Measurements from ENCODE around the gene ABCC5.

ABCC5 gene
- 28.4 to 44.9 (median 32.3) reads per million in 3 donors for total RNA-seq

DNA sequence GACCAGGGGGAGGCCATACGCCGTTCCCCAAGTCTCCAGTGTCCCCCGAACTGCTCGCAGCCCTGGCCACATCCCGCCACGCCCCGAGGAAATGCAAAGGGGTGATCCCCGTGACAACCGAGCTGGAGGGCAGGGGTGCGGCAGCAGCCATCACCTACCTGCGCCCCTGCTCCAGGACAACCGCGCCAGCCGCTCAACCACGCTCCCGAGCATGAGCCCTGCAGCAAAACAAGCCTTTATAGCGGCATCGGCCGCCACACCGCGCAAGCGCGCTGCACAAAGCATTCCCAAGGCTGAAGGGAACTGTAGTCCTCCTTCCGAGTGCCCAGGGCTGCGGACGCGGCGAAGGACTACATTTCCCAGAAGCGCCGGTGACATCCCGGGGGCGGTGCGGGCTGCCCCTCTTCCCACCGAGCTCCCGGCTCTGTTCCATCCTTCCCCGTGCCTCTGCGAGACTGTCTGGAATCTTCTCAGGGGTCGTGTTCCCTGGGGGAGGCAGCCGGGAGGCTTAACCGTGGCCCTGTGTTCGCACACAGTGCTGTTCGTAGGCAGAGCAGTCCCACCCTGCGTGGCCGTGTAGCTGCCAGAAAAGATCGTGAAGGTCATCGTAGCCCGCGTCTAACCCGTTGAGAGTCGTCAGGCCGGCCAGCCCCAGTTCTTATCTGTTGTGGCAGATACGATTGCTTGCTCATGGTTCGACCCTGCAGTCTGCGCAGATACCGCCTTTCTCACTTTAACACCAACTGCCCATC is at the start of gene ABCC5:
ABCC5 (minus strand) TSS at position 213 of the 752 bp plus-strand sequence. CDS start 3,492 bp downstream, outside the sequence.
- Histone ChIP-seq H3K36me3 (ENCODE audit: control insufficient read depth, insufficient read depth, low read length) (peaks cover 3% of the 10 kb centered on the region), H3K4me1 (ENCODE audit: control insufficient read depth, insufficient read depth, low read length, poor library complexity, severe bottlenecking) (peaks cover 6% of the 10 kb centered on the region), H3K27ac (ENCODE audit: insufficient read depth, low read length, poor library complexity, severe bottlenecking) (peak within 1 kb of the TSS; percentile 54), H3K4me3 (ENCODE audit: insufficient read depth, low read depth, low read length, poor library complexity, severe bottlenecking) (peak within 1 kb of the TSS; percentile 99), H3K27me3 (replicated peaks; ENCODE audit: control insufficient read depth, insufficient read depth, low read length, poor library complexity, severe bottlenecking) (no peaks in the 10 kb centered on the region), H3K9me3 (ENCODE audit: control insufficient read depth, low read length) (no peaks in the 10 kb centered on the region)
- DNase-seq = peak; percentile 61 to 73 (median 70)

DNA sequence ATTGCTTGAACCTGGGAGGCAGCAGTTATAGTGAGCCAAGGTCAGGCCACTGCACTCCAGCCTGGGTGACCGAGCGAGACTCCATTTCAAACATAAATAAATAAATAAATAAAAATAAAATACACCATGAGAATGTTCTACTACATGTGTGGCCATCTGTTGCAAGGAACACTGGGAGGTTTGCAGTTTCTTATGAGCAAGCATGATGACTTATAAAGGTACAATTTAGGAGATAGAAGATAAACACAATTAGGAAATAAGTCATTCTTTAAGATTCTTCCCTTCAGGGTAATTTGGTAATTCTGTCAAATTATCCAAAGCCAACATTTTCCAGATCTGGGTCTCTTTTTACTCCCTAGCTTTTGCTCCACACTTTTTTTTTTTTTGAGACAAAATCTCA is 48.5 kb upstream of the ABCC5 start:
- Histone ChIP-seq H3K27ac (ENCODE audit: insufficient read depth, low read length, poor library complexity, severe bottlenecking) (no peak overlapping the region), H3K36me3 (ENCODE audit: control insufficient read depth, insufficient read depth, low read length) (no peaks in the 10 kb centered on the region), H3K27me3 (replicated peaks; ENCODE audit: control insufficient read depth, insufficient read depth, low read length, poor library complexity, severe bottlenecking) (no peaks in the 10 kb centered on the region), H3K4me1 (ENCODE audit: control insufficient read depth, insufficient read depth, low read length, poor library complexity, severe bottlenecking) (no peaks in the 10 kb centered on the region), H3K9me3 (ENCODE audit: control insufficient read depth, low read length) (no peaks in the 10 kb centered on the region), H3K4me3 (ENCODE audit: insufficient read depth, low read depth, low read length, poor library complexity, severe bottlenecking) (no peak overlapping the region)
- no peak for DNase-seq

DNA sequence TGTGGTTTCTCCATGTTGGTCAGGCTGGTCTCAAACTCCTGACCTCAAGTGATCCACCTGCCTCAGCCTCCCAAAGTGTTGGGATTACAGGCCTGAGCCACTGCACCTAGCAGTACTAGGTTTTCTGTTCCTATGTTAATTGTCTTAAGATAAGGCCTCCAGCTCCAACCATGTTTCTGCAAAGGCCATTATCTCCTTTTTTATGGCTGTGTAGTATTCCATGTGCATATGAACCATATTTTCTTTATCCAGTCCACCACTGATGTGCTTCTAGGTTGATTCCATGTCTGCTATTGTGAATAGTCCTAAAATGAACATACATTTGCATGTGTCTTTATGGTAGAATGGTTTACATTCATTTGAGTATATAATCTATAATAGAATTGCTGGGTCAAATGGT is 45.0 kb upstream of the ABCC5 start:
- H3K27ac ChIP-seq (ENCODE audit: insufficient read depth, low read length, poor library complexity, severe bottlenecking) = no peak overlapping the region
- H3K4me1 ChIP-seq (ENCODE audit: control insufficient read depth, insufficient read depth, low read length, poor library complexity, severe bottlenecking) = no peaks in the 10 kb centered on the region
- no peaks in the 10 kb centered on the region for H3K27me3 ChIP-seq (replicated peaks; ENCODE audit: control insufficient read depth, insufficient read depth, low read length, poor library complexity, severe bottlenecking)
- no peak overlapping the region for H3K4me3 ChIP-seq (ENCODE audit: insufficient read depth, low read depth, low read length, poor library complexity, severe bottlenecking)
- H3K9me3 ChIP-seq (ENCODE audit: control insufficient read depth, low read length) = no peaks in the 10 kb centered on the region
- no peak for DNase-seq
- no peaks in the 10 kb centered on the region for H3K36me3 ChIP-seq (ENCODE audit: control insufficient read depth, insufficient read depth, low read length)

DNA sequence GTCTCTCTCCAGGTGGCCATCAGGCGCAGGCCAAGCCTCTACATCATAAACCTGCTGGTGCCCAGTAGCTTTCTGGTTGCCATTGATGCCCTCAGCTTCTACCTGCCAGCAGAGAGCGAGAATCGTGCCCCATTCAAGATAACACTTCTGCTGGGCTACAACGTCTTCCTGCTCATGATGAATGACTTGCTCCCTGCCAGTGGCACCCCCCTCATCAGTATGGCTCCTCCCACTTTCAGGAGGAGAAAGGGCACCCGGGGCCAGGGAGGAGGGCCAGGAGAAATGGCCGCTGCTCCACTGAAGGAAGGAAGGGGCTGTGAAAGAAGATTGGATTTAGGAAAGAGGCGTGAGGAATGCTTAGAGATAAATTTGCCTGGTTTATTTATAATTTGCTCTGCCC is 41.7 kb upstream of the ABCC5 start:
- H3K27ac ChIP-seq (ENCODE audit: insufficient read depth, low read length, poor library complexity, severe bottlenecking) = no peak overlapping the region
- H3K4me1 ChIP-seq (ENCODE audit: control insufficient read depth, insufficient read depth, low read length, poor library complexity, severe bottlenecking) = no peaks in the 10 kb centered on the region
- no peak overlapping the region for H3K4me3 ChIP-seq (ENCODE audit: insufficient read depth, low read depth, low read length, poor library complexity, severe bottlenecking)
- no peak for DNase-seq
- no peaks in the 10 kb centered on the region for H3K9me3 ChIP-seq (ENCODE audit: control insufficient read depth, low read length)
- no peaks in the 10 kb centered on the region for H3K27me3 ChIP-seq (replicated peaks; ENCODE audit: control insufficient read depth, insufficient read depth, low read length, poor library complexity, severe bottlenecking)
- H3K36me3 ChIP-seq (ENCODE audit: control insufficient read depth, insufficient read depth, low read length) = no peaks in the 10 kb centered on the region

DNA sequence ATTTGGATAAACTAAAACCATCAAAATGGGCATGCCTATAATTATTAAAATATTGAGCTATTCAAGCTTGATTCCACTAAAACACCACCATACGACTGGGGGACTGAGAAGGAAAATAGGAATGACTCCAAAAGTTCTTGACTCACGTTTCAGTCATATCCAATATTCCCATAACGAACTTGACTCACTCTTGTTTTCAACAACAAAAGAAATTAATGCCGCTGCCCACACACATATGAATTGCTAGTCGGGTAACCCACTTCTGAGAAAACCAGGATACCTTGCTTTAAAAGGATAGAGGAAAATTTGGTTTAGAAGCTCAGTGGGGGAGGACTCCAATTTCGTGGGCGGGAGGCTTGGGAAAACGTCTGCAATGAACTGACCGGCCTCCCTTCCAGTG is 40.3 kb upstream of the ABCC5 start:
- H3K4me3 ChIP-seq (ENCODE audit: insufficient read depth, low read depth, low read length, poor library complexity, severe bottlenecking) = no peak overlapping the region
- no peaks in the 10 kb centered on the region for H3K4me1 ChIP-seq (ENCODE audit: control insufficient read depth, insufficient read depth, low read length, poor library complexity, severe bottlenecking)
- H3K36me3 ChIP-seq (ENCODE audit: control insufficient read depth, insufficient read depth, low read length) = no peaks in the 10 kb centered on the region
- H3K9me3 ChIP-seq (ENCODE audit: control insufficient read depth, low read length) = no peaks in the 10 kb centered on the region
- no peak overlapping the region for H3K27ac ChIP-seq (ENCODE audit: insufficient read depth, low read length, poor library complexity, severe bottlenecking)
- DNase-seq = no peak
- H3K27me3 ChIP-seq (replicated peaks; ENCODE audit: control insufficient read depth, insufficient read depth, low read length, poor library complexity, severe bottlenecking) = no peaks in the 10 kb centered on the region

DNA sequence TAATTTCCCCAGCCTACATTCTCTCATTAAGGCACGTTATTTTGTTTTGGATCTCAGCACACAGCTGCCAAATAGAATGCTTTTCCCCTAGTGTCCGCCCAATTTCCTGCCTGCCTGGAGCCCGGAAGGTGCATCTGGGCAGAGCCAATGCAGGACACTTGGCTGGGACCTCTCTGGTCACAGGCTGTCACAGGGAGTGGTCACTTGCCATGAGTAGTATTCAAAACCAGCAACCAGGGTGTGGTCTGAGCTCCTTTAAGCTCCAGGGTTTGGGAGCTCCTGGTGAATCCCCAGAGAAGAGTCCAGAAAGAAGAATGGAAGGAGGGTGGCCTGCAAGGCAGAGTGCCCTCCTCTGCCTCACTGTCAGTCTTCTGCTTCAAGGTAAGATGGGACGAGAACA is 35.1 kb upstream of the ABCC5 start, which contains the start of gene HTR3C:
HTR3C (plus strand) TSS at position 281 of the 400 bp plus-strand sequence; CDS start at position 315, 34 bp downstream.
- Histone ChIP-seq H3K27ac (ENCODE audit: insufficient read depth, low read length, poor library complexity, severe bottlenecking) (no peak within 1 kb of the TSS), H3K9me3 (ENCODE audit: control insufficient read depth, low read length) (no peaks in the 10 kb centered on the region), H3K4me1 (ENCODE audit: control insufficient read depth, insufficient read depth, low read length, poor library complexity, severe bottlenecking) (no peaks in the 10 kb centered on the region), H3K4me3 (ENCODE audit: insufficient read depth, low read depth, low read length, poor library complexity, severe bottlenecking) (no peak within 1 kb of the TSS), H3K27me3 (replicated peaks; ENCODE audit: control insufficient read depth, insufficient read depth, low read length, poor library complexity, severe bottlenecking) (no peaks in the 10 kb centered on the region), H3K36me3 (ENCODE audit: control insufficient read depth, insufficient read depth, low read length) (no peaks in the 10 kb centered on the region)
- DNase-seq = no peak

DNA sequence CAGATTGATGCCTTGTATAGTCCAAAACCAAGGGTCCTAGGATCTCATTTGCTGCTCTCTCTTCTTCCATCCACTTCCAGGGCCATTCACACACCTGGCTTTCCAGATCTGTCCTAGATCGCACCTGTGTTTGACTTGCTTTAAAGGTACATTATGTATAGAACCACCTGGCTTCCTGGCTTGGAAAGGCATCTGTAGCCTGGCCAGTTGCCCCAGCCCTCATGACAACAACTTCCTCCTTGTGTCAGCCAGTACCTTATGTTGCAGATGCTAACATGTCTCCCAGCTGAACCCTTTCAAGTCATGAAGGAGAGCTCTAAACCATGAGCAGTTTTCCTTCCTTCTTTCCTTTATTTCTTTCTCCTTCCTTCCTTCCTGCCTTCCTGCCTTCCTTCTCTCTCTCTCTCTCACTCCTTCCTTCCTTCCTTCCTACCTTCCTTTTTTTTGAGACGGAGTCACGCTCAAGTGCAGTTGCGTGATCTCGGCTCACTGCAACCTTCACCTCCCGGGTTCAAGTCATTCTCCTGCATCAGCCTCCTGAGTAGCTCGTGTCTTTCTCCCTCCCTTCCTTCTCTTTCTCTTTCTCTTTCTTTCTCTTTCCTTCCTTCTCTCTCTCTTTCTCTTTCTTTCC is 32.6 kb upstream of the ABCC5 start:
- no peaks in the 10 kb centered on the region for H3K4me1 ChIP-seq (ENCODE audit: control insufficient read depth, insufficient read depth, low read length, poor library complexity, severe bottlenecking)
- DNase-seq = no peak
- H3K27me3 ChIP-seq (replicated peaks; ENCODE audit: control insufficient read depth, insufficient read depth, low read length, poor library complexity, severe bottlenecking) = no peaks in the 10 kb centered on the region
- no peaks in the 10 kb centered on the region for H3K36me3 ChIP-seq (ENCODE audit: control insufficient read depth, insufficient read depth, low read length)
- no peak overlapping the region for H3K4me3 ChIP-seq (ENCODE audit: insufficient read depth, low read depth, low read length, poor library complexity, severe bottlenecking)
- H3K9me3 ChIP-seq (ENCODE audit: control insufficient read depth, low read length) = no peaks in the 10 kb centered on the region
- no peak overlapping the region for H3K27ac ChIP-seq (ENCODE audit: insufficient read depth, low read length, poor library complexity, severe bottlenecking)

DNA sequence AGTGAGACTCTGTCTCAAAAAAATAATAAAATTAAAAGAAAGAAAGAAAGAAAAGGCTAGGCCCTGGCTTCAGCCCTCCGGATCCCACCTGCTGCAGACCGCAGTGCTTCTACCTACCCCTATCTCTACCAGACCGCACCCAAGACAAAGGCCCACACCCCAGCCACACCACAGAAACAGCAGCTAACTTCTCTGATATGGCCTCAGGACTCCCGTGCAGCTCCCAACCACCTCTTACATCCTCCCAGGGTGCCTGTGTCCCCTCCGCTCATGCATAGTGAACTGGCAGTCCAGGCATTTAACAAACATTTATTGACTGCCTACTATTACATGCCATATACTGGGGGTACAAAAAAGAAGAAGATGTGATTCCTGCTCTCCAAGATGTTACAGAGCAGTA is 28.3 kb upstream of the ABCC5 start:
- Histone ChIP-seq H3K4me3 (ENCODE audit: insufficient read depth, low read depth, low read length, poor library complexity, severe bottlenecking) (no peak overlapping the region), H3K27me3 (replicated peaks; ENCODE audit: control insufficient read depth, insufficient read depth, low read length, poor library complexity, severe bottlenecking) (no peaks in the 10 kb centered on the region), H3K9me3 (ENCODE audit: control insufficient read depth, low read length) (no peaks in the 10 kb centered on the region), H3K4me1 (ENCODE audit: control insufficient read depth, insufficient read depth, low read length, poor library complexity, severe bottlenecking) (no peaks in the 10 kb centered on the region), H3K36me3 (ENCODE audit: control insufficient read depth, insufficient read depth, low read length) (no peaks in the 10 kb centered on the region), H3K27ac (ENCODE audit: insufficient read depth, low read length, poor library complexity, severe bottlenecking) (no peak overlapping the region)
- DNase-seq = no peak

DNA sequence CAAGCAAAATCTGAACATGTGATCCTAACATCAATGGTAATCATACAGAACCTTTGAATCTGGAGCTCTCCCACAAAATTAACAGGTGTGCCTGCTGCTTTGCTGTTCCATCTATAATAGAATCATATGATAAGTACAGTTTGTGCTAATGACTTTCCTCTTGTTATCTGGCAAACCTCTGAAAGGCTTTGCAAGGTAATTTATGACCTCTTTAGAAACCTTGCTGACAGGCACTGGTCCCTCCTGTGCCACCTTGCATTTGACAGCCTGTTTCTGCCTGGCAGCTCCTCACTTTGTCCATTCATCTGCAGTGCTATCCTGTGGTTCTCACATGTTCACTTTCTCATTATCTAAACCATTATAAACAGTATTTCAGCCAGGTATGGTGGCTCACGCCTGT is 24.9 kb upstream of the ABCC5 start:
- H3K4me3 ChIP-seq (ENCODE audit: insufficient read depth, low read depth, low read length, poor library complexity, severe bottlenecking) = no peak overlapping the region
- H3K27ac ChIP-seq (ENCODE audit: insufficient read depth, low read length, poor library complexity, severe bottlenecking) = no peak overlapping the region
- H3K9me3 ChIP-seq (ENCODE audit: control insufficient read depth, low read length) = no peaks in the 10 kb centered on the region

DNA sequence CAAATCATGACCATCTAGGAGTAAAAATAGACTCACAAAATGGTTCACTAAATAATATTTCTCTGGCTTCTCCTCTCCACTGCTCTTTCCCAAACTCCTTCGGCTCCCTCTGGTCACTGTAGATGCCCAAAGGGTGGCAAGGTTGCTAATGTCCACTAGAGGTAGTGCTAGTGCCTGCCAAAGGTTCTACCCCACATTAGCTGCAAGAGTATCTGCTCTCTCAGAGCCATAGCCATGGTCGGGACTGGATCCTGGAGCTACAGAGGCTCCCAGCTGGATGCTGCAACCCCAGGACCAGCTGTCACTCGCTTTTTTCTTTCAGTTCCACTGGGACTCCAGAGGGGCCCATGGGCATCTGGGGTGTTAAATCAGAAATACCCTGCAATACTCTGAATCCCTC is 22.3 kb upstream of the ABCC5 start:
- H3K36me3 ChIP-seq (ENCODE audit: control insufficient read depth, insufficient read depth, low read length) = no peaks in the 10 kb centered on the region
- no peak overlapping the region for H3K4me3 ChIP-seq (ENCODE audit: insufficient read depth, low read depth, low read length, poor library complexity, severe bottlenecking)
- no peaks in the 10 kb centered on the region for H3K9me3 ChIP-seq (ENCODE audit: control insufficient read depth, low read length)
- no peak overlapping the region for H3K27ac ChIP-seq (ENCODE audit: insufficient read depth, low read length, poor library complexity, severe bottlenecking)
- H3K4me1 ChIP-seq (ENCODE audit: control insufficient read depth, insufficient read depth, low read length, poor library complexity, severe bottlenecking) = no peaks in the 10 kb centered on the region
- DNase-seq = no peak
- no peaks in the 10 kb centered on the region for H3K27me3 ChIP-seq (replicated peaks; ENCODE audit: control insufficient read depth, insufficient read depth, low read length, poor library complexity, severe bottlenecking)

More for the DNA sequence above, 24.9 kb upstream of the ABCC5 start:
- no peaks in the 10 kb centered on the region for H3K36me3 ChIP-seq (ENCODE audit: control insufficient read depth, insufficient read depth, low read length)
- H3K4me1 ChIP-seq (ENCODE audit: control insufficient read depth, insufficient read depth, low read length, poor library complexity, severe bottlenecking) = no peaks in the 10 kb centered on the region
- no peaks in the 10 kb centered on the region for H3K27me3 ChIP-seq (replicated peaks; ENCODE audit: control insufficient read depth, insufficient read depth, low read length, poor library complexity, severe bottlenecking)
- DNase-seq = no peak

Data from effector memory CD4-positive, alpha-beta T cell (primary cell).